Adipose tissue (tissue), 3 donors: ENCODE measurements around the gene FIGN. TPM values are rescaled to one million over a fixed set of nuclear protein-coding genes. Genes with fewer than 3 reads are reported as not detected.

Source experiments
- H3K27ac ChIP-seq: one replicate; pipeline ENCODE4 v1.5.1; 2013; ENCODE audit warnings: low read depth, low read length
- WGBS, 3 donors: extraction: QIAGEN DNeasy Blood & Tissue Kit; methylation state at CpG; one replicate each; pipeline ENCODE4 v1.1.7; 2013; 5-methylcytosine and 5-hydroxymethylcytosine counted together
- polyA plus RNA-seq, 3 donors: library from polyadenylated mRNA; stranded (reverse); fragments of 200-250 nt; gene quantifications; one replicate each; pipeline ENCODE4 v1.2.3, GENCODE V29; 2013
- donor health status: healthy with polysubstance abuse.
- donor health status: Bipolar disorder and iron deficiency.
- donor health status: healthy.

The FIGN gene
- polyA plus RNA-seq, 3 donors, result 1.1 to 1.7 (median 1.7) TPM

- H3K27ac ChIP-seq, result no peak overlapping the region
- 62 to 86% (median 83%) methylated on average over 7 of the region's 7 CpGs for WGBS, 3 donors
These were observed 134.4 kb downstream of the FIGN start for GRCh38 chr2:163601377-163601776.

- H3K27ac ChIP-seq, result no peak overlapping the region
- 84 to 96% (median 90%) methylated on average over 3 of the region's 3 CpGs for WGBS, 3 donors
These were observed 135.0 kb downstream of the FIGN start for GRCh38 chr2:163600801-163601200.

GRCh38 chr2:163595028-163595427 lies 140.8 kb downstream of the FIGN start:
- 54 to 65% (median 58%) methylated on average over 2 of the region's 2 CpGs for WGBS, 3 donors
- H3K27ac ChIP-seq, result no peak overlapping the region

GRCh38 chr2:163594497-163594896 lies 141.3 kb downstream of the FIGN start:
- WGBS, 3 donors, result 83 to 89% (median 84%) methylated on average over 3 of the region's 3 CpGs

GRCh38 chr2:163593982-163594381 lies 141.8 kb downstream of the FIGN start:
- 62 to 84% (median 80%) methylated on average over 6 of the region's 6 CpGs for WGBS, 3 donors
- no peak overlapping the region for H3K27ac ChIP-seq

More at GRCh38 chr2:163594497-163594896, 141.3 kb downstream of the FIGN start:
- no peak overlapping the region for H3K27ac ChIP-seq

- WGBS, 3 donors, result 64 to 83% (median 75%) methylated on average over 6 of the region's 6 CpGs
- no peak overlapping the region for H3K27ac ChIP-seq
These were observed 142.7 kb downstream of the FIGN start for GRCh38 chr2:163592954-163593622.

GRCh38 chr2:163591461-163591860 lies 144.3 kb downstream of the FIGN start:
- no peak overlapping the region for H3K27ac ChIP-seq
- WGBS, 3 donors, result 79 to 90% (median 89%) methylated on average over 3 of the region's 3 CpGs

GRCh38 chr2:163580757-163581156 lies 155.1 kb downstream of the FIGN start:
- WGBS, 3 donors, result 89 to 90% (median 89%) methylated on average over 1 of the region's 1 CpG
- H3K27ac ChIP-seq, result no peak overlapping the region

- WGBS, 3 donors, result 70 to 93% (median 91%) methylated on average over 2 of the region's 2 CpGs
- no peak overlapping the region for H3K27ac ChIP-seq
These were observed 161.5 kb downstream of the FIGN start for GRCh38 chr2:163574309-163574708.

GRCh38 chr2:163573652-163574051 lies 162.2 kb downstream of the FIGN start:
- 38 to 82% (median 75%) methylated on average over 1 of the region's 1 CpG for WGBS, 3 donors
- no peak overlapping the region for H3K27ac ChIP-seq

- H3K27ac ChIP-seq, result no peak overlapping the region
- WGBS, 3 donors, result 87 to 97% (median 88%) methylated on average over 7 of the region's 7 CpGs
These were observed 163.0 kb downstream of the FIGN start for GRCh38 chr2:163572850-163573249.

- no peak overlapping the region for H3K27ac ChIP-seq
- 54 to 91% (median 89%) methylated on average over 7 of the region's 7 CpGs for WGBS, 3 donors
These were observed 164.2 kb downstream of the FIGN start for GRCh38 chr2:163571423-163572102.

- H3K27ac ChIP-seq, result no peak overlapping the region
- WGBS, 3 donors, result 85 to 94% (median 92%) methylated on average over 3 of the region's 3 CpGs
These were observed 165.4 kb downstream of the FIGN start for GRCh38 chr2:163570391-163570790.

GRCh38 chr2:163565192-163565591 lies 170.6 kb downstream of the FIGN start:
- H3K27ac ChIP-seq, result no peak overlapping the region
- WGBS, 3 donors, result 76 to 89% (median 83%) methylated on average over 1 of the region's 1 CpG

- H3K27ac ChIP-seq, result no peak overlapping the region
These were observed 171.6 kb downstream of the FIGN start for GRCh38 chr2:163564236-163564635.

- no peak overlapping the region for H3K27ac ChIP-seq
- 69 to 85% (median 83%) methylated on average over 3 of the region's 3 CpGs for WGBS, 3 donors
These were observed 172.5 kb downstream of the FIGN start for GRCh38 chr2:163563336-163563735.

- no peak overlapping the region for H3K27ac ChIP-seq
- WGBS, 3 donors, result 77 to 81% (median 77%) methylated on average over 8 of the region's 8 CpGs
These were observed 177.4 kb downstream of the FIGN start for GRCh38 chr2:163558251-163559021.

- WGBS, 3 donors, result 71 to 81% (median 77%) methylated on average over 2 of the region's 2 CpGs
- no peak overlapping the region for H3K27ac ChIP-seq
These were observed 179.3 kb downstream of the FIGN start for GRCh38 chr2:163556511-163556910.

GRCh38 chr2:163554864-163555263 lies 180.9 kb downstream of the FIGN start:
- H3K27ac ChIP-seq, result no peak overlapping the region
- 89 to 96% (median 94%) methylated on average over 3 of the region's 3 CpGs for WGBS, 3 donors
